Erythroblast (primary cell): ENCODE measurements around the gene WNT5A.

Source experiments
- DNase-seq, 2 experiments: peaks; one replicate each; lab custom pipeline; 2025; lab: John Stamatoyannopoulos, UW
- GATA1 ChIP-seq: IDR thresholded peaks from 2 replicates; pipeline ENCODE4 v1.6.1; 2011; ENCODE audit warnings: low read depth, mild to moderate bottlenecking, control low read depth, low read length, moderate library complexity
- POLR2A ChIP-seq: IDR thresholded peaks from 2 replicates; pipeline ENCODE4 v1.6.1; 2011; ENCODE audit warnings: mild to moderate bottlenecking, low read length

Gene WNT5A

DNA sequence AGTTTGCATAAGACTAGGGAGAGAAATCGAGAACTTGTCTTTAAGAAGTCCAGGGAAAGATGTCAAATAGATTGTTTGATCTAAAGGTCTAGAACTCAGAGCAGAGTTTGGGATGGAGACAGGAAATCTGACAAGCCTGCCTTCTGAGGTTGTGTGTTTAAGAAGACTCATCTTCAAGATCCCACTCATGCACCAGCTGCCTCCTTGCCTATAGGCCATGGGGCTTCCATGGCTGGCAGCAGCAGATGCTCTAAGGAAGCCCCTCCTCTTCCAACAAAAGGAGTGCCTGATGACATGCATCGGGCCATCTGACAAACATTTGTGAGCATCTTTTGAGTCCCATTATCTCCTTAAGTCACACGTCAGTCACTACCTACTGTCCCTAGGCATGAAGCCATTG, 47.4 kb downstream of the WNT5A start:
- TF ChIP-seq POLR2A (no peak), GATA1 (no peak)
- DNase-seq: no peak

DNA sequence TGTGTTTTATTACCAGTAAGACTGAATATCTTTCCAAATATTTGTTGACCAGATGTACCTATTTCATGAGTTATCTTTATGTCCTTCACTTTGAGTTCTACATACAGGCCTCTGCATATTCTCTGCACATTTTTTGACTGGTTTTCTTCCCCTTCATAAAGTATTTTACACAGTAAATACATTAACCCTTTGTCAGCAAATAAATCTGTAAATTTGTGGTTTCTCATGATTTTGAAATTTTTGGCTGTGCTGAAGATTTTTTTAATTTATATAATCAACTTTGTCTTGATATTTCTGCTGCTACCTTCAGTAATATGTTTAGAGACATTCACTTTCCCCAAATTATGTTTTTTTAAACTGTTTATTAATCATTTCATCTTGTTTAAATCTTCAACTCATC, 50.5 kb downstream of the WNT5A start:
- no peak for DNase-seq
- TF ChIP-seq POLR2A (no peak), GATA1 (no peak)

DNA sequence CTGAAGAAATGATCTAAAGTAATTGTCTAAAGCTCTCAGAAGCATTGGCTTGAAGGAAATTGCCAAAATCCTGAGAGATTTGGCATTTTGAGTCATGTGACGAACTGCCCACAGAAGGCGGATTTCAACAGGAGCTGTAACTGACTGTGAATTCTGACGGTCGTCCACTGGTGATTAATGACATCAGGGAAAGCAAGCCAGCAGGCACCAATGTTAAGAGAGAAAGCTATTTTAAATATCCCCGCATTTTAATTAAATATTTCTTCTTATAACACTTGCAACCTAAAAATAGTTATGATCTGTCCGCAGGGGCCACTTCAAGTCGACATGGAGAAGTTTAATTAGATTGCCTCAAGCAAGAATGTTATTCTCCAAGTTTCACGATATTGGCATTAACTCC, 51.6 kb downstream of the WNT5A start:
- TF ChIP-seq POLR2A (no peak), GATA1 (no peak)

DNA sequence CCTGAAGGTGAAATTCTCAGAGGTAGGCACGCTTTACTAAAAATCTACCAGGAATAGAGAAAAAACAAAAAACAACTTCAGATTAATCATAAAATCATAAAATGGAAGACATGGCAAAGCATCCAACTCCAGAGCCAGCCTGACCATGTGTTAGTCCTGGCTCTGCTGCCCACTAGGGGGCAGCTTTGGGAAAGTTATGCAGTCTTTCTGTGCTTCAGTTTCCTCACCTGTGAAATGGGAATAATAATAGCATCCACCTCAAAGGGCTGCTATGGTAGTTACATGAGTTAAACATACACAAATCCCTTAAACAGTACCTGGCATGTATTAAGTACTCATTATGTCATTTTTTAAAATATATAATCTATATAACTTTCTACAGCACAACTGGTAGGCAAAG, 52.3 kb downstream of the WNT5A start:
- peak; percentile 1 to 22 for DNase-seq
- TF ChIP-seq POLR2A (no peak), GATA1 (no peak)

More for the DNA sequence above, 51.6 kb downstream of the WNT5A start:
- no peak for DNase-seq

DNA sequence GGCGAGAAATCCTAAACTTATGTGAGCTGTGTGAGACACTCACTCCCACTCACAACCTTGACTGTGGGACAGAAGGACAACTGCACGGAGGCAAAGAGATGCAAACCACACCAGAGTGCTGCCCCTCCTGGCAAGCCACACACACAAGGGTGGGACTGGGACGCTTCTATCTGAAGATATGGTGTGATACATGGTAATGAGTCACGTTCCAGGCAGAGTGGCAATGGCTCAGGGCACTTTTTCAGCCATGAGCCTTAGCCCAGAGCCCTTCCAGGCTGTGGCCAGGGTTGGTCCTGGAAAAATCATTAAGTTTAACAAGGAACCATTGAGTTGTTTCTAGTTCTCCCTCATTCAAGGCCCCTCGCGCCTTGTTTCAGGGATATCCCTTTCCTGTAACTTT, 56.1 kb downstream of the WNT5A start:
- no peak for DNase-seq
- TF ChIP-seq POLR2A (no peak), GATA1 (no peak)

DNA sequence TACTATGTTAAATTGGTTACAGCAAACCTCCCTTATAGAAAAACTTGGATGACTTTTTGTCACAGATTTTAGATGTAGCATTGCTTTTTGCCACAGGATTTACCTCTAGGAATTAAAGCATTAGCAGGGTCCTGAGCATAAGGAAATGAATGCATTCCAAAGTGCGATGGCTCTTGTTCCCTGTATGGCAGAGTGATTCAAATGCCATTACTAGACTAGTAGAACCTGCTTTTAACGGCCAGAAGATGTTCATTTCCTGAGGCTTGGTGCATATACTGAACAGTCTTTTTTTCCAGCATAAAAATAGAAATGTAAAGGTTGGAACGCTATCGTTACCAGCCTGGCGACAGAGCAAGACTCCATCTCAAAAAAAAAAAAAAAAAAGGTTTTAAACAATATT, 59.4 kb downstream of the WNT5A start:
- TF ChIP-seq POLR2A (no peak), GATA1 (no peak)
- no peak for DNase-seq

DNA sequence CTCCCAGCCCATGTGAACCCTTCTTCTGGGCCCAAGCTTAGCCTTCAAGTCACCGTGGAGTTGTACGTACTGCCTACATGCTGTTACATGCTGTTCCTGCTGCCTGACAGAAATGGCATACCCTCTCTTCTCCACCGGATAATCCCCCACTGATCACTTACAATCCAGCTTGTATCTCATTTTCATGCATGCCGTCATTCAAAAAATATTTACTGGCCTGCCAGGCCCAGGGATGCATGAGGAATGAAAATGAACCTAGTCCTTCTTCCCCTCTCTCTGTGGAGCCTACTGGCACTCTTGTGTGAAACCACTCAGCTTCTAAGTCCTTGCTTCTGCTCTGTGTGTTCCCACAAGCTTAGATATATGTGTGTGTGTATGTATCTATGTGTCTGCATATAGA, 60.6 kb downstream of the WNT5A start:
- DNase-seq: no peak
- TF ChIP-seq POLR2A (no peak), GATA1 (no peak)

DNA sequence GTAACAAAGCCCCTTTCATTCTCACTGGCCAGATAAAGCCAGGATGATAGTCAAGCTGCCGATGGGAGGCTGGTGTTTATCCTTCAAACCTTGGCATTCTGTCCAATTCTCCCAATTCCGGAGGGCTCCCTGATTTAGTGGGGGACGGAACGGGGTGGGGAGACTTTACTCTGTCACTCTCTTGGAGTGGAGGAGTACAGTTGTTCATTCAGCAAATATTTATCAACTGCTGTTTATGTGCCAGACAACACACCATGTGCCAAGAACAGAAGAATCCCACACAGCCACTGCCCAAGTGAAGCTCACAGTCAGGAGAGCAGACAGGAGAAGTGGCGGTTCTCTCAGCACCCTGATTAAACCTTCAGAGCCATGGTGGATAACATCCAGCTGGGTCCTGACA, 63.3 kb downstream of the WNT5A start:
- TF ChIP-seq GATA1: no peak
- no peak for TF ChIP-seq POLR2A
- DNase-seq: no peak

DNA sequence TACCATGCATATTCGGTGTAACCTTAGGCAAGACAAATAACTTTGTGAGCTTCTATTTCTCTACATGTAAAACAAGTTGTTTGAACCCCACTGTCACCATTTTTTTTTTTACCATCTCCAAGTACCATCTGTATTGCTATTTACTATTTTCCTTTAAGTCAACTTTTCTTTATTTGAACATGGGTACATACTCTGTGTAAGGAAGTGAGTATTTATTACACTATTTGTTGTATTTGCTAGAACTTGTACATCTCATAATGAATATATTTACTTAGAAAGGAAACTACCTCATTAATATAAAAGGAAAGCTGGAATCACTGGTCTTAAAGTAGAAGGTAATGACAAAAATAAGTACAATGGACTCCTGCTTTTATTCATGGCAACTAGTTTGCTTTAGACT, 69.9 kb downstream of the WNT5A start:
- TF ChIP-seq POLR2A: no peak
- TF ChIP-seq GATA1: no peak
- DNase-seq: no peak

DNA sequence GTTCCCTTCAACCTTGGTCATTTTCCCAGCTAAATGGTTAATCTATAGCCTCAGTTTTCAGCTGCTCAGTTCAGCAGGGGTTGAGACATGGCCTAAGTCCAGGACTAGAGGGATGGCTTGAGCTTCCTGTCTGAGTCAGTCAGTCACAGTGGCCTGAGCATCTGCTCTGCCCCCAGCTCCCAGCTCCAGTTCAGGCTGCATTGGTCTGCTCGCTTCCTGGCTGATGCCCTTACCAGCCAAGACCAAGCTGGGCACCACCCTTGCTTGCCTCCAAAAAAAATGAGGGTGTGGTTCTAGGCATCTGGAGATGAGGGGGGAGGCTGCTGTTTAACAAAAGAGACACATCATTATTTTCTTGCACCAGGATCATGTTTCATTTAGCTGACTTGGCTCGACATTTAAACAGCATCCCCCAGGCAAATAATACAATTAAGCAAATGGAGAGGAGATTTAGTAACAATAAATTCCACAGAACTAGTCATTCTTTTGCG, 70.7 kb downstream of the WNT5A start:
- TF ChIP-seq POLR2A (no peak), GATA1 (no peak)
- no peak for DNase-seq
